ENCODE data around the gene BBS9. TPM values are rescaled to one million over a fixed set of nuclear protein-coding genes. Genes with fewer than 3 reads are reported as not detected.

Gene BBS9
- total RNA-seq, 1 donor from 2014 or later, result 22.6 TPM

DNA sequence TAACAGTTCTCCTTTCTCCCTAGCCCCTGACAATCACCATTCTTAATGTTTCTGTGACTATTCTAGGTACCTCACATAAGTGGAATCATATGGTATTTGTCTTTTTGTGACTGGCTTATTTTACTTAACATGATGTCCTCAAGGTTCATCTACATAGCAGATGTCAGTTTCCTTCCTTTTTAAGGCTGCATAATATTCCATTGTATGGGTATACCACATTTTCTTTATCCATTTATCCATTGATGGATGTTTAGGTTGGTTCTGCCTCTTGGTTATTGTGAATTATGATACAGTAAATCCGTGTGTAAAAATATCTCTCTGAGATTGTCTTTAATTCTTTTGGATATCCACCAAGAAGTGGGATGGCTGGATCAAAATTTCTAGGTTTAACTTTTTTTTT lies 13.2 kb downstream of the BBS9 start:
- peaks cover 4% of the 10 kb centered on the region for H3K9me3 Mint-ChIP-seq (ENCODE audit: unreplicated experiment)
- no peaks in the 10 kb centered on the region for H3K27me3 Mint-ChIP-seq (ENCODE audit: unreplicated experiment)
- H3K27ac Mint-ChIP-seq (ENCODE audit: unreplicated experiment), result no peak overlapping the region
- H3K4me1 Mint-ChIP-seq (ENCODE audit: unreplicated experiment), result no peaks in the 10 kb centered on the region
- peaks cover 12% of the 10 kb centered on the region for H3K36me3 Mint-ChIP-seq (ENCODE audit: unreplicated experiment)
- H3K4me3 Mint-ChIP-seq (ENCODE audit: unreplicated experiment), result no peak overlapping the region
- TF ChIP-seq, protein P1, sequence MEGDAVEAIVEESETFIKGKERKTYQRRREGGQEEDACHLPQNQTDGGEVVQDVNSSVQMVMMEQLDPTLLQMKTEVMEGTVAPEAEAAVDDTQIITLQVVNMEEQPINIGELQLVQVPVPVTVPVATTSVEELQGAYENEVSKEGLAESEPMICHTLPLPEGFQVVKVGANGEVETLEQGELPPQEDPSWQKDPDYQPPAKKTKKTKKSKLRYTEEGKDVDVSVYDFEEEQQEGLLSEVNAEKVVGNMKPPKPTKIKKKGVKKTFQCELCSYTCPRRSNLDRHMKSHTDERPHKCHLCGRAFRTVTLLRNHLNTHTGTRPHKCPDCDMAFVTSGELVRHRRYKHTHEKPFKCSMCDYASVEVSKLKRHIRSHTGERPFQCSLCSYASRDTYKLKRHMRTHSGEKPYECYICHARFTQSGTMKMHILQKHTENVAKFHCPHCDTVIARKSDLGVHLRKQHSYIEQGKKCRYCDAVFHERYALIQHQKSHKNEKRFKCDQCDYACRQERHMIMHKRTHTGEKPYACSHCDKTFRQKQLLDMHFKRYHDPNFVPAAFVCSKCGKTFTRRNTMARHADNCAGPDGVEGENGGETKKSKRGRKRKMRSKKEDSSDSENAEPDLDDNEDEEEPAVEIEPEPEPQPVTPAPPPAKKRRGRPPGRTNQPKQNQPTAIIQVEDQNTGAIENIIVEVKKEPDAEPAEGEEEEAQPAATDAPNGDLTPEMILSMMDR (IDR thresholded peaks at IDR 0.05), result no peak
- DNase-seq (ENCODE audit: extremely low spot score, unreplicated experiment), result no peak

DNA sequence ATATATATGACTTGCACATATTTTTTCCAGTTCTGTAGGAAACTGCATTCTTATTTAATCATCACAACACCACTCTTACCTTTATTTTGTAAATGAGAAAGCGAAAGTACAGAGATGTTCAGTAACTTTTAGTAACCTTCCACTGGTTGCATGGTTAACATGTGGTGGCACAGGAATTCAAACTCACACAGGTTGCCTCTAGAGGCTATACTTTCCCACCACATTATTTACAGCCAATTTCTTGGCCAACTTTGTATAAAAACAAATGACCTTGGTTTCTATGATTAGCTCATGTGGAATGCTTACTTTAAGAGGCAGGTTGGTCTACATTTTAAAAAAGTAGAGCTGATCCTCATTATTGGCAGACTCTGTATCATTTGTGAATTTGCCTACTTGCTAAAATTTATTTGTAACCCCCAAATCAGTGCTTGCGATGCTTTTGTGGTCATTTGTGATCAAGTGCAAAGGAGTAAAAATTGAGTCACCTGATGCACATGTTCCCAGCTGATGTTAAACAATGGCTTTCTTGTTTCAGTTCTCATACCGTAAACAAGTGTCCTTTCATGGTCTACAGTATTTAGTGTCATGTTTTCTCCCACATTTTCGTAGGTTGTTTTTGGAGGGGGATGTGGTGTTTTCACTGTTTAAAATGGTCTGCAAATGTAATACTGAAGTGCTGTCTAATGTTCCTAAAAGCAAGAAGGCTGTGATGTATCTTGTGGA lies 14.8 kb downstream of the BBS9 start:
- Mint-ChIP-seq H3K4me1 (ENCODE audit: unreplicated experiment) (no peaks in the 10 kb centered on the region), H3K4me3 (ENCODE audit: unreplicated experiment) (no peak overlapping the region), H3K36me3 (ENCODE audit: unreplicated experiment) (peaks cover 20% of the 10 kb centered on the region), H3K9me3 (ENCODE audit: unreplicated experiment) (peaks cover 4% of the 10 kb centered on the region), H3K27me3 (ENCODE audit: unreplicated experiment) (no peaks in the 10 kb centered on the region), H3K27ac (ENCODE audit: unreplicated experiment) (no peak overlapping the region)
- no peak for DNase-seq (ENCODE audit: extremely low spot score, unreplicated experiment)
- TF ChIP-seq, protein P1 (IDR thresholded peaks at IDR 0.05), result no peak

DNA sequence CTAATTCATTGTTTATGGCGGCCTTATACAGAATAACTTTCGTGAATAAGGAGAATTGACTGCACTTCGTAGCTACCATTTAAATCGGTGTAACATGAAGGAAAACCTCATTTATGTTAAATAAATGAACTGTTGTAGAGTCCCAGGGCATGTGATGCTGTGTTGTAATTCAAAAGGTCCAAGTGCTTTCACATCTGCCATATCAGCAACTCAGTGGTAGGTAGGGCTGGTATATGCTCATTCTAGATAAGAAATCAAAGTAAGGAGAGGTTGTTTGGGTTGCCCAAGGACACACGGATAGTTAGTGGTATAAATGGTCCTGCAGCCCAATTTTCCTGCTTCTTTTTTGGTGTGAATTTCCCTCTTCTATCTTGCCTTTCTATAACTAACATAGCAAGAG lies 15.8 kb downstream of the BBS9 start:
- peaks cover 4% of the 10 kb centered on the region for H3K9me3 Mint-ChIP-seq (ENCODE audit: unreplicated experiment)
- no peak overlapping the region for H3K27ac Mint-ChIP-seq (ENCODE audit: unreplicated experiment)
- H3K4me3 Mint-ChIP-seq (ENCODE audit: unreplicated experiment), result no peak overlapping the region
- no peaks in the 10 kb centered on the region for H3K27me3 Mint-ChIP-seq (ENCODE audit: unreplicated experiment)
- peaks cover 15% of the 10 kb centered on the region for H3K36me3 Mint-ChIP-seq (ENCODE audit: unreplicated experiment)
- TF ChIP-seq, protein P1 (IDR thresholded peaks at IDR 0.05), result no peak
- DNase-seq (ENCODE audit: extremely low spot score, unreplicated experiment), result no peak
- H3K4me1 Mint-ChIP-seq (ENCODE audit: unreplicated experiment), result no peaks in the 10 kb centered on the region

DNA sequence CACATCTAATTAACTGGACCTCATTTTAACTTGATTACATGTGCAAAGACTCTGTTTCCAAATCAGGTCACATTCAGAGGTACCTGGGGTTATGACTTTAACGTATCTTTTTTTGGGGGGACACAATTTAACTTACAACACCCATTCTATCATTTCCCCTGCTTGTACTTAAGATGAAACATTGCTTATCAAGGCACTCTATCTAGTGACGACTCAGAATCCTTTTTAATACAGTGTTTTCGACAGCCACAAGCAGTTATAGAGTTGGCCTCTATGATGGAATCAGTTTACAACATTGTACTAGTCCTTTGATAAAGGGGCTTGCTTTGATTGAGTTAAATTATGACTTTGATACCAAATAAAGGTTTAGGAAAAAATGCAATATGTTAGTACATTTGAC lies 22.7 kb downstream of the BBS9 start:
- Mint-ChIP-seq H3K4me1 (ENCODE audit: unreplicated experiment) (peaks cover 16% of the 10 kb centered on the region), H3K27ac (ENCODE audit: unreplicated experiment) (no peak overlapping the region), H3K27me3 (ENCODE audit: unreplicated experiment) (no peaks in the 10 kb centered on the region), H3K36me3 (ENCODE audit: unreplicated experiment) (peaks cover 26% of the 10 kb centered on the region), H3K9me3 (ENCODE audit: unreplicated experiment) (no peaks in the 10 kb centered on the region), H3K4me3 (ENCODE audit: unreplicated experiment) (no peak overlapping the region)
- TF ChIP-seq, protein P1 (IDR thresholded peaks at IDR 0.05), result no peak
- DNase-seq (ENCODE audit: extremely low spot score, unreplicated experiment), result no peak

DNA sequence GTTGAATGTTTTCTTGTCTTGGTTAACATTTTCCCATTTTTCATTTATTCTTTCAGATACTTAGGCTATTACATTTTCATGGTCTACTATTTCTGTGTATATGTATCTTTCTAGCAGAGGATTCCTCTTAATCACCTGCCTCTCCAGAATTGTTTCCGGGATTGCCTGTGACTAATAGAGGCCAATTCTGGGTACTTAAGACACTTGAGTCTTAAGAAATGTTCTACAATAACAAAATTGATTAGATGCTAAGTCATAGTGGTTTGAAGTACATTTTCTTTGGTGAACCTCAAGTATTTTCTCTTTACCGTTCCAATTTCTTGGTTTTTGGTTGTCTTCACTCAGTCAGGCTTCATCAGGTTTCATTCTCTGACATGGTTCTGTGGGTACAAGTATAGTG lies 26.4 kb downstream of the BBS9 start:
- no peaks in the 10 kb centered on the region for H3K27me3 Mint-ChIP-seq (ENCODE audit: unreplicated experiment)
- H3K4me3 Mint-ChIP-seq (ENCODE audit: unreplicated experiment), result no peak overlapping the region
- H3K9me3 Mint-ChIP-seq (ENCODE audit: unreplicated experiment), result no peaks in the 10 kb centered on the region
- TF ChIP-seq, protein P1 (IDR thresholded peaks at IDR 0.05), result no peak
- peaks cover 30% of the 10 kb centered on the region for H3K4me1 Mint-ChIP-seq (ENCODE audit: unreplicated experiment)
- H3K27ac Mint-ChIP-seq (ENCODE audit: unreplicated experiment), result no peak overlapping the region
- H3K36me3 Mint-ChIP-seq (ENCODE audit: unreplicated experiment), result peaks cover 20% of the 10 kb centered on the region
- DNase-seq (ENCODE audit: extremely low spot score, unreplicated experiment), result no peak
